Retina (tissue), 1 donor: ENCODE results near the gene CRYZL1.
A peak's percentile ranks its signal among the peaks of the same experiment; 100 is the strongest.
"Not testable (repeated sequence)": the region's sequence is repeated elsewhere in the genome, so short reads cannot be mapped to it uniquely, and the experiment has no call there.

ENCODE experiments used
- DNase-seq: peaks from one replicate; pipeline ENCODE4 v3.0.0-alpha.2; 2016

CRYZL1 gene

GRCh38 chr21:33622253-33622652, 19.3 kb downstream of the CRYZL1 start:
- DNase-seq, result no peak

GRCh38 chr21:33619726-33620125, 21.8 kb downstream of the CRYZL1 start:
- no peak for DNase-seq

- DNase-seq, result no peak
Measured at GRCh38 chr21:33618407-33618806, 23.1 kb downstream of the CRYZL1 start.

GRCh38 chr21:33617565-33617964, 24.0 kb downstream of the CRYZL1 start:
- not testable (repeated sequence) for DNase-seq

GRCh38 chr21:33611006-33611744, 30.4 kb downstream of the CRYZL1 start:
- no peak for DNase-seq

- no peak for DNase-seq
Measured at GRCh38 chr21:33608559-33608958, 33.0 kb downstream of the CRYZL1 start.

- no peak for DNase-seq
Measured at GRCh38 chr21:33598051-33598450, 43.5 kb downstream of the CRYZL1 start.

- DNase-seq, result peak; percentile 92
Measured at GRCh38 chr21:33588485-33589335, 52.8 kb downstream of the CRYZL1 start, which contains the start of gene DONSON. Gene DONSON (minus strand): TSS chr21:33588684. CDS start chr21:33588641, 43 bp downstream.

GRCh38 chr21:33587792-33588484, 53.6 kb downstream of the CRYZL1 start:
- DNase-seq, result peak; percentile 86

GRCh38 chr21:33586927-33587326, 54.6 kb downstream of the CRYZL1 start:
- DNase-seq, result no peak

- DNase-seq, result no peak
Measured at GRCh38 chr21:33584455-33584854, 57.1 kb downstream of the CRYZL1 start.

- DNase-seq, result no peak
Measured at GRCh38 chr21:33578959-33579542, 62.5 kb downstream of the CRYZL1 start.

- DNase-seq, result no peak
Measured at GRCh38 chr21:33578214-33578613, 63.3 kb downstream of the CRYZL1 start.

GRCh38 chr21:33576741-33577141, 64.8 kb downstream of the CRYZL1 start:
- not testable (repeated sequence) for DNase-seq

GRCh38 chr21:33572350-33572749, 69.2 kb downstream of the CRYZL1 start:
- DNase-seq, result no peak

- DNase-seq, result no peak
Measured at GRCh38 chr21:33569991-33570390, 71.5 kb downstream of the CRYZL1 start.

- DNase-seq, result no peak
Measured at GRCh38 chr21:33568448-33568847, 73.1 kb downstream of the CRYZL1 start.

- DNase-seq, result no peak
Measured at GRCh38 chr21:33567914-33568313, 73.6 kb downstream of the CRYZL1 start.

GRCh38 chr21:33566514-33566913, 75.0 kb downstream of the CRYZL1 start:
- no peak for DNase-seq

GRCh38 chr21:33562389-33562788, 79.2 kb downstream of the CRYZL1 start:
- no peak for DNase-seq

GRCh38 chr21:33561373-33561772, 80.2 kb downstream of the CRYZL1 start:
- DNase-seq, result no peak

- DNase-seq, result no peak
Measured at GRCh38 chr21:33560965-33561364, 80.6 kb downstream of the CRYZL1 start.

GRCh38 chr21:33559813-33560212, 81.7 kb downstream of the CRYZL1 start:
- DNase-seq, result no peak
